ENCODE measurements around the gene PELI2.
A peak's percentile ranks its signal among the peaks of the same experiment; 100 is the strongest.

Gene PELI2

GRCh38 chr14:56268039-56268438 lies 149.8 kb downstream of the PELI2 start:
- Histone ChIP-seq H3K4me3 (ENCODE audit: severe bottlenecking) (no peak overlapping the region), H3K27ac (ENCODE audit: poor library complexity, severe bottlenecking) (peak overlapping the region; percentile 91), H3K4me1 (ENCODE audit: insufficient read depth, poor library complexity, severe bottlenecking) (peaks cover 33% of the 10 kb centered on the region), H3K9me3 (ENCODE audit: severe bottlenecking) (no peaks in the 10 kb centered on the region), H3K36me3 (ENCODE audit: low read depth) (no peaks in the 10 kb centered on the region), H3K27me3 (ENCODE audit: insufficient read depth, poor library complexity, severe bottlenecking) (no peaks in the 10 kb centered on the region)
- ATAC-seq (ENCODE audit: low read depth) (peak; percentile 75), DNase-seq (ENCODE audit: low spot score) (no peak)
- TF ChIP-seq, protein P1, sequence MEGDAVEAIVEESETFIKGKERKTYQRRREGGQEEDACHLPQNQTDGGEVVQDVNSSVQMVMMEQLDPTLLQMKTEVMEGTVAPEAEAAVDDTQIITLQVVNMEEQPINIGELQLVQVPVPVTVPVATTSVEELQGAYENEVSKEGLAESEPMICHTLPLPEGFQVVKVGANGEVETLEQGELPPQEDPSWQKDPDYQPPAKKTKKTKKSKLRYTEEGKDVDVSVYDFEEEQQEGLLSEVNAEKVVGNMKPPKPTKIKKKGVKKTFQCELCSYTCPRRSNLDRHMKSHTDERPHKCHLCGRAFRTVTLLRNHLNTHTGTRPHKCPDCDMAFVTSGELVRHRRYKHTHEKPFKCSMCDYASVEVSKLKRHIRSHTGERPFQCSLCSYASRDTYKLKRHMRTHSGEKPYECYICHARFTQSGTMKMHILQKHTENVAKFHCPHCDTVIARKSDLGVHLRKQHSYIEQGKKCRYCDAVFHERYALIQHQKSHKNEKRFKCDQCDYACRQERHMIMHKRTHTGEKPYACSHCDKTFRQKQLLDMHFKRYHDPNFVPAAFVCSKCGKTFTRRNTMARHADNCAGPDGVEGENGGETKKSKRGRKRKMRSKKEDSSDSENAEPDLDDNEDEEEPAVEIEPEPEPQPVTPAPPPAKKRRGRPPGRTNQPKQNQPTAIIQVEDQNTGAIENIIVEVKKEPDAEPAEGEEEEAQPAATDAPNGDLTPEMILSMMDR (IDR thresholded peaks at IDR 0.05; ENCODE audit: poor library complexity, severe bottlenecking), result no peak

- Histone ChIP-seq H3K4me3 (ENCODE audit: severe bottlenecking) (no peak overlapping the region), H3K27me3 (ENCODE audit: insufficient read depth, poor library complexity, severe bottlenecking) (no peaks in the 10 kb centered on the region), H3K36me3 (ENCODE audit: low read depth) (no peaks in the 10 kb centered on the region), H3K27ac (ENCODE audit: poor library complexity, severe bottlenecking) (peak overlapping the region; percentile 91), H3K9me3 (ENCODE audit: severe bottlenecking) (no peaks in the 10 kb centered on the region), H3K4me1 (ENCODE audit: insufficient read depth, poor library complexity, severe bottlenecking) (peaks cover 33% of the 10 kb centered on the region)
- TF ChIP-seq, protein P1 (IDR thresholded peaks at IDR 0.05; ENCODE audit: poor library complexity, severe bottlenecking), result no peak
- peak; percentile 3; the same call in 2 of the 3 replicates for ATAC-seq (ENCODE audit: low read depth)
- DNase-seq (ENCODE audit: low spot score), result no peak
Observed at GRCh38 chr14:56268673-56269072, 150.5 kb downstream of the PELI2 start.

DNA sequence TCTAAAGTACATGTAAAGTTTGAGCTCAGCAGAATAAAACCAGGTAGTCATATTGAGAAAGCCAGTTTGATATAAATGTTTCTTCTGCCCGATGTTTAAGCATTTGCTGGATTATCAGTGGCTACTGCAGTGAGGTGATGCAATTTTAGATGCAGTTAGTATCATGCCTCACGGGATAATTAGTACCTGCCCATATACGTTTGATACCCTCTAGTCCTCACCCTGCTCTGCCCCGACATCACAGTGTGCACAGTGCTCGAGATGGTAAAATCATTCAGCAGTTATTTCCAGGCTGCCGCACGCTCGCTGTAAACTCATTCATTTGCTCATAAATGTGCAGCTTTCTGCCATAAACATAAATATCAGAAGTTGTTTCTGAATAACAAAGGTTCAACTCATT lies 152.7 kb downstream of the PELI2 start:
- Histone ChIP-seq H3K4me3 (ENCODE audit: severe bottlenecking) (no peak overlapping the region), H3K27me3 (ENCODE audit: insufficient read depth, poor library complexity, severe bottlenecking) (no peaks in the 10 kb centered on the region), H3K4me1 (ENCODE audit: insufficient read depth, poor library complexity, severe bottlenecking) (peaks cover 33% of the 10 kb centered on the region), H3K36me3 (ENCODE audit: low read depth) (no peaks in the 10 kb centered on the region), H3K27ac (ENCODE audit: poor library complexity, severe bottlenecking) (peak overlapping the region; percentile 91), H3K9me3 (ENCODE audit: severe bottlenecking) (no peaks in the 10 kb centered on the region)
- no peak for ATAC-seq (ENCODE audit: low read depth)
- no peak for DNase-seq (ENCODE audit: low spot score)
- TF ChIP-seq, protein P1 (IDR thresholded peaks at IDR 0.05; ENCODE audit: poor library complexity, severe bottlenecking), result no peak

DNA sequence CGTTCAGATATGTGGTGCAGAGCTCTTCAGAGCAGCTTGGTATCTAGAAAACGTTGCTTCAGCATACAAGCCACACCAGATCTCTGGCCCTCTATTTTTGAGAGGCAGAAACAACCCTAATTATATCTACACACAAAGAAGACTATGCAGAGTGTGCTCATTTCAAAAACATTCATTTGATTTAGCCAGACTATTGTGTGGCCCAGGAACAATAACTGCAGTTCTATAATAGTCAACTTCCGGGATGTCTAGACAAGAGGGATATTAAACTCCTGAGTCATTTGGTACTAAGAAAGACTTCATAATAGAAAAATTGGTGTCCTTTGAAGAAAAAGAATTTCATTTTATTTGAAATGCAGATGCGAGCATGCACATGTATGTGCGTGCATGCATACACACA lies 153.8 kb downstream of the PELI2 start:
- DNase-seq (ENCODE audit: low spot score), result no peak
- Histone ChIP-seq H3K36me3 (ENCODE audit: low read depth) (no peaks in the 10 kb centered on the region), H3K27ac (ENCODE audit: poor library complexity, severe bottlenecking) (peak overlapping the region; percentile 91)

DNA sequence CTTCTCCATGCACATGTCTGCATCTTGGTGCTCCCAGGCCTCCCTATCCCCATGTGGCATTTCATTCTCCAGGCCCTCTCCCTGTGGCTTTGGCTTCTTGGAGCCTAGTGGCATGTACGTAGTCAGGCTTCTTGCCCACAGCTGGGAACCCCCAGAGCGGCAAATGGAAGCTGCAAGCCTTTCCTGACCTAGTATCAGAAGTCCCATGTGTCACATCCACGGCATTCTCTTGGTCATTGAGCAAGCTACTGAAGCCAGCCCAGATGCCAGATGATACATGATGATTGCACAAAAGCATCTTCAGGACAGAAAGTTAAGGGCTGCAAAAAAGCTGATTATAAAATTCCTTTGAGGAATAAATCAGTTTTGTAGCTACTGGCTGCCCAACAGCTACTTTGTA lies 154.9 kb downstream of the PELI2 start:
- DNase-seq (ENCODE audit: low spot score) (no peak), ATAC-seq (ENCODE audit: low read depth) (no peak)
- peaks cover 24% of the 10 kb centered on the region for H3K4me1 ChIP-seq (ENCODE audit: insufficient read depth, poor library complexity, severe bottlenecking)
- H3K36me3 ChIP-seq (ENCODE audit: low read depth), result no peaks in the 10 kb centered on the region
- H3K9me3 ChIP-seq (ENCODE audit: severe bottlenecking), result no peaks in the 10 kb centered on the region
- TF ChIP-seq, protein P1 (IDR thresholded peaks at IDR 0.05; ENCODE audit: poor library complexity, severe bottlenecking), result no peak
- H3K27me3 ChIP-seq (ENCODE audit: insufficient read depth, poor library complexity, severe bottlenecking), result no peaks in the 10 kb centered on the region
- H3K4me3 ChIP-seq (ENCODE audit: severe bottlenecking), result no peak overlapping the region
- H3K27ac ChIP-seq (ENCODE audit: poor library complexity, severe bottlenecking), result peak overlapping the region; percentile 91

More for the DNA sequence above, 153.8 kb downstream of the PELI2 start:
- Histone ChIP-seq H3K27me3 (ENCODE audit: insufficient read depth, poor library complexity, severe bottlenecking) (no peaks in the 10 kb centered on the region), H3K9me3 (ENCODE audit: severe bottlenecking) (no peaks in the 10 kb centered on the region), H3K4me1 (ENCODE audit: insufficient read depth, poor library complexity, severe bottlenecking) (peaks cover 33% of the 10 kb centered on the region), H3K4me3 (ENCODE audit: severe bottlenecking) (no peak overlapping the region)
- ATAC-seq (ENCODE audit: low read depth), result peak; percentile 84
- TF ChIP-seq, protein P1 (IDR thresholded peaks at IDR 0.05; ENCODE audit: poor library complexity, severe bottlenecking), result no peak

Measured in RWPE2 (cell line).